Gastrocnemius medialis (tissue), 4 donors: ENCODE measurements around the gene PPP6R3.

Source experiments
- CTCF ChIP-seq, 5 experiments: fragments of 450-650 bp in 3 of 5; fragments of 200-600 bp in 2 of 5; sonication (generic) in 2 of 5; IDR thresholded peaks in 4 of 5; conservative IDR thresholded peaks in 1 of 5; 1 replicate in 4 of 5; 2 replicates in 1 of 5; pipeline ENCODE4 v1.5.1; 2016 to 2019; ENCODE audit warnings: antibody characterized with exemption in 5 of 5, mild to moderate bottlenecking in 3 of 5, moderate library complexity in 3 of 5
- POLR2A ChIP-seq, 2 donors: fragments of 450-650 bp; IDR thresholded peaks; one replicate each; pipeline ENCODE4 v1.6.1; 2017; ENCODE audit warnings: antibody characterized with exemption in 2 of 2, mild to moderate bottlenecking in 2 of 2, moderate library complexity in 2 of 2

DNA sequence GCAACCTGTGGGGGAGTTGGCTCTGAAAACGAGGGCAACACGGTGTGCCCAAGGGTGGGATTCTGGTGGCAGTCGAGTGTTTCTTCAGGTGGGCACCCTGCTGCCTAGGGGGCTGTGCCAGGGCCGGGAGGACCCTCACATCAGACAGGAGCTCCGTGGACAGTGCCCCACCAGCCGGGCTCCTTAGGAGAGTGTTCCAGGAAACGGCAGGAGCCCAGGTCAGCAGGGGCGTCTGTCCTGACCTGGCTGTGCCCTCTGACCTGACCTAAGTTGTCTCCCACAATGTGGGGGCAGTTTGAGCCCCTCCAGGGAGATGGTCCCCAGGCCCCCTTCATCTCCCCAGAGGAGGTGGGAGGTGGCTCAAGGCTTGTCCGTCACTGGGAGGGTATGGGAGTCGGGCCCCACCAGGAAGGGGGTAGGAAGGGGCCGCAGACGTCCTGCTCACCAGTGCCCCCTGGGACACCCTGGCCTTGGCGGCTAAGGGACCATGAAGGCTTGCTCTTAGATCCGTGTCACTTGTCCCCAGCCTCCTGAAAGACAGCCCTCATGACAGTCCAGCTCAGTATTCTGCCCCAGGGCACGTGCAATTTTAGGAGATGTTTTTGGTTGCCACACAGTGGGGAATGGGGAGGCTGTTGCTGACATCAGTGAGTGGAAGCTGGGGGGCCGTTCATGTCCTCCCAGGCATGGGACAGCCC, 191.6 kb downstream of the PPP6R3 start:
- TF ChIP-seq CTCF (IDR thresholded peaks at IDR 0.05 in 4 of 5, conservative IDR thresholded peaks at IDR 0.05 in 1 of 5) (no peak), POLR2A (IDR thresholded peaks at IDR 0.05) (no peak)
